WTC11 (cell line): ENCODE data around the gene MEIS2. TPM values are rescaled to one million over a fixed set of nuclear protein-coding genes. Genes with fewer than 3 reads are reported as not detected.

Experiments used
- ATAC-seq: fragments of 200-7000 bp; cut with Tn5 transposase; 2 replicates; pipeline ENCODE4 v1.10.0; 2021; ENCODE audit warnings: mild to moderate bottlenecking, moderate library complexity
- CTCF ChIA-PET: fragments of 300-600 bp; sonication (Branson Sonifier 250); formaldehyde crosslinking; loops from one replicate; lab custom pipeline; 2021; ENCODE audit warnings: antibody characterized with exemption; lab: Charles Lee
- POLR2A ChIA-PET: fragments of 350-600 bp; sonication (Branson Sonifier 250); formaldehyde crosslinking; loops from one replicate; lab custom pipeline; 2021; ENCODE audit warnings: antibody characterized with exemption; lab: Charles Lee
- DNase-seq: peaks from one replicate; pipeline ENCODE4 v3.0.0; 2021; ENCODE audit warnings: low spot score
- H3K27ac Mint-ChIP-seq: 2 replicates; pipeline ENCODE4 v1.8.0; 2021; ENCODE audit warnings: mixed read lengths
- H3K27me3 Mint-ChIP-seq: 2 replicates; pipeline ENCODE4 v1.8.0; 2021; ENCODE audit warnings: low read depth, mild to moderate bottlenecking, moderate library complexity, mixed read lengths
- H3K36me3 Mint-ChIP-seq: 2 replicates; pipeline ENCODE4 v1.8.0; 2021; ENCODE audit warnings: mixed read lengths
- H3K4me1 Mint-ChIP-seq: 2 replicates; pipeline ENCODE4 v1.8.0; 2022; ENCODE audit warnings: mixed read lengths
- H3K4me3 Mint-ChIP-seq: 2 replicates; pipeline ENCODE4 v1.8.0; 2021; ENCODE audit warnings: mild to moderate bottlenecking, moderate library complexity, mixed read lengths
- H3K9me3 Mint-ChIP-seq: 2 replicates; pipeline ENCODE4 v1.8.0; 2021; ENCODE audit warnings: mixed read lengths
- AFF4 ChIP-seq: sonication (generic); formaldehyde crosslinking; IDR thresholded peaks from 2 replicates; pipeline ENCODE4 v1.8.1; 2023; ENCODE audit warnings: mild to moderate bottlenecking, missing genetic modification reagents, borderline replicate concordance
- E2F1 ChIP-seq: sonication (generic); formaldehyde crosslinking; IDR thresholded peaks from 2 replicates; pipeline ENCODE4 v1.8.0; 2022; ENCODE audit warnings: mild to moderate bottlenecking, missing genetic modification reagents
- ELF4 ChIP-seq: sonication (generic); formaldehyde crosslinking; IDR thresholded peaks from 2 replicates; pipeline ENCODE4 v1.8.1; 2022; ENCODE audit warnings: low read depth, mild to moderate bottlenecking, moderate library complexity, missing genetic modification reagents
- ESRRA ChIP-seq: sonication (generic); formaldehyde crosslinking; IDR thresholded peaks from 2 replicates; pipeline ENCODE4 v1.8.1; 2022; ENCODE audit warnings: mild to moderate bottlenecking, missing genetic modification reagents, borderline replicate concordance
- ETV6 ChIP-seq: sonication (generic); formaldehyde crosslinking; IDR thresholded peaks from 2 replicates; pipeline ENCODE4 v1.8.1; 2022; ENCODE audit warnings: mild to moderate bottlenecking, missing genetic modification reagents
- FOXJ3 ChIP-seq: sonication (generic); formaldehyde crosslinking; IDR thresholded peaks from 2 replicates; pipeline ENCODE4 v1.9.0; 2021; ENCODE audit warnings: missing genetic modification reagents, mild to moderate bottlenecking, borderline replicate concordance
- FOXK1 ChIP-seq: sonication (generic); formaldehyde crosslinking; IDR thresholded peaks from 2 replicates; pipeline ENCODE4 v1.8.0; 2022; ENCODE audit warnings: mild to moderate bottlenecking, moderate library complexity, missing genetic modification reagents
- GABPB1 ChIP-seq: sonication (generic); formaldehyde crosslinking; IDR thresholded peaks from 2 replicates; pipeline ENCODE4 v1.8.1; 2023; ENCODE audit warnings: mild to moderate bottlenecking, missing genetic modification reagents
- GTF2I ChIP-seq: fragments of 250-450 bp; sonication (Bioruptor Pico); conservative IDR thresholded peaks from 2 replicates; pipeline ENCODE4 v1.4.0; 2021; ENCODE audit warnings: mild to moderate bottlenecking
- IRF2 ChIP-seq: sonication (generic); formaldehyde crosslinking; IDR thresholded peaks from 2 replicates; pipeline ENCODE4 v1.8.0; 2022; ENCODE audit warnings: low read depth, missing genetic modification reagents, borderline replicate concordance
- JAZF1 ChIP-seq: fragments of 250-450 bp; sonication (Bioruptor Pico); IDR thresholded peaks from 2 replicates; pipeline ENCODE4 v1.9.0; 2021; ENCODE audit warnings: moderate library complexity, mild to moderate bottlenecking, inconsistent platforms
- KAT7 ChIP-seq: sonication (generic); formaldehyde crosslinking; IDR thresholded peaks from 2 replicates; pipeline ENCODE4 v1.8.1; 2023; ENCODE audit warnings: missing genetic modification reagents, mild to moderate bottlenecking, borderline replicate concordance
- NR2C2 ChIP-seq: sonication (generic); formaldehyde crosslinking; IDR thresholded peaks from 2 replicates; pipeline ENCODE4 v1.8.0; 2022; ENCODE audit warnings: mild to moderate bottlenecking, missing genetic modification reagents
- SMAD4 ChIP-seq: sonication (generic); formaldehyde crosslinking; IDR thresholded peaks from 2 replicates; pipeline ENCODE4 v1.8.0; 2022; ENCODE audit warnings: mild to moderate bottlenecking, missing genetic modification reagents
- TEAD1 ChIP-seq: sonication (generic); formaldehyde crosslinking; IDR thresholded peaks from 2 replicates; pipeline ENCODE4 v1.8.0; 2022; ENCODE audit warnings: mild to moderate bottlenecking, missing genetic modification reagents
- TEAD4 ChIP-seq: sonication (generic); formaldehyde crosslinking; IDR thresholded peaks from 2 replicates; pipeline ENCODE4 v1.8.0; 2022; ENCODE audit warnings: mild to moderate bottlenecking, missing genetic modification reagents
- TP53 ChIP-seq: sonication (generic); formaldehyde crosslinking; IDR thresholded peaks from 2 replicates; pipeline ENCODE4 v1.8.1; 2023; ENCODE audit warnings: mild to moderate bottlenecking, missing genetic modification reagents
- ZNF263 ChIP-seq: sonication (generic); formaldehyde crosslinking; IDR thresholded peaks from 2 replicates; pipeline ENCODE4 v1.8.1; 2022; ENCODE audit warnings: low read depth, mild to moderate bottlenecking, moderate library complexity, missing genetic modification reagents
- ZNF416 ChIP-seq: fragments of 250-450 bp; sonication (Bioruptor Pico); IDR thresholded peaks from 2 replicates; pipeline ENCODE4 v1.9.0; 2021; ENCODE audit warnings: mild to moderate bottlenecking, inconsistent platforms
- total RNA-seq: library from RNA; stranded (reverse); gene quantifications from 3 replicates; pipeline ENCODE4 v1.2.3, GENCODE V29; 2021
- TF ChIP-seq, protein P1 (sequence below): sonication (generic); formaldehyde crosslinking; IDR thresholded peaks from 2 replicates; pipeline ENCODE4 v1.8.1; 2023; ENCODE audit warnings: mild to moderate bottlenecking, missing genetic modification reagents, moderate library complexity

Gene MEIS2
- total RNA-seq, 1 experiment from 2014 or later, result 0.57 TPM

DNA sequence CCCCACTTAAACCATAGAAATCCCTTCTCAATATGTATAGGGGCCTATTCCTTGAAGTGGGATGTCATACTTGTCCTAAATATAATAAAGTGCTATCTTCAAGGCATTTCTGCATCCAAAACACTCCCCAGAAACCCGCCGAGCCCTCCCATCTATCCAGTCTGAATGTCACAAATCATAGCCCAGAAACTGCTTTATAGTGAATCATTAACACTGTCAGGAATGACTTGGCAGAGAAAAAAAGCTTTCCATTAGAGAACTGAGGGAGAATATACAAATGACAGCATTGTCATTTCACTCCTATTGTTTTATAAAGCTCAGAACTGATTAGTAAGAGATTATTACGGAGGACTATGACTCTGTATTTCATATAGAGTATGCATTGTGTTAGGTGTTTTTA, 48.4 kb upstream of the MEIS2 start:
- POLR2A ChIA-PET, result no interaction called here
- CTCF ChIA-PET, result interaction anchor here (1.4 kb wide), 1 partner anchor 9 kb away, joined by 3 read pairs; no protein-coding TSS in a partner anchor
- H3K9me3 Mint-ChIP-seq, result peaks cover 27% of the 10 kb centered on the region
- DNase-seq, result no peak
- TF ChIP-seq ESRRA (CRISPR knock-in tag), result no peak
- TF ChIP-seq, protein P1, sequence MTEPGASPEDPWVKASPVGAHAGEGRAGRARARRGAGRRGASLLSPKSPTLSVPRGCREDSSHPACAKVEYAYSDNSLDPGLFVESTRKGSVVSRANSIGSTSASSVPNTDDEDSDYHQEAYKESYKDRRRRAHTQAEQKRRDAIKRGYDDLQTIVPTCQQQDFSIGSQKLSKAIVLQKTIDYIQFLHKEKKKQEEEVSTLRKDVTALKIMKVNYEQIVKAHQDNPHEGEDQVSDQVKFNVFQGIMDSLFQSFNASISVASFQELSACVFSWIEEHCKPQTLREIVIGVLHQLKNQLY (CRISPR knock-in tag), result no peak
- TF ChIP-seq TEAD1 (CRISPR knock-in tag), result no peak
- no peak for TF ChIP-seq KAT7 (CRISPR knock-in tag)
- no peak for TF ChIP-seq AFF4 (CRISPR knock-in tag)
- TF ChIP-seq ZNF263 (CRISPR knock-in tag), result no peak
- no peak for TF ChIP-seq IRF2 (CRISPR knock-in tag)
- TF ChIP-seq SMAD4 (CRISPR knock-in tag), result no peak
- no peak for TF ChIP-seq ZNF416 (CRISPR knock-in tag)
- no peak for TF ChIP-seq FOXK1 (CRISPR knock-in tag)
- TF ChIP-seq GABPB1 (CRISPR knock-in tag), result no peak
- no peak for TF ChIP-seq ETV6 (CRISPR knock-in tag)
- no peak for TF ChIP-seq NR2C2 (CRISPR knock-in tag)
- no peak for TF ChIP-seq TEAD4 (CRISPR knock-in tag)
- TF ChIP-seq JAZF1 (CRISPR knock-in tag), result no peak
- no peak for TF ChIP-seq ELF4 (CRISPR knock-in tag)
- TF ChIP-seq, all 79 proteins: peak for 0
- no peak for ATAC-seq
- Mint-ChIP-seq H3K4me1 (peaks cover 28% of the 10 kb centered on the region), H3K4me3 (no peak overlapping the region), H3K36me3 (no peaks in the 10 kb centered on the region; the same call in 1 of the 2 replicates), H3K27me3 (no peaks in the 10 kb centered on the region), H3K27ac (no peak overlapping the region)

DNA sequence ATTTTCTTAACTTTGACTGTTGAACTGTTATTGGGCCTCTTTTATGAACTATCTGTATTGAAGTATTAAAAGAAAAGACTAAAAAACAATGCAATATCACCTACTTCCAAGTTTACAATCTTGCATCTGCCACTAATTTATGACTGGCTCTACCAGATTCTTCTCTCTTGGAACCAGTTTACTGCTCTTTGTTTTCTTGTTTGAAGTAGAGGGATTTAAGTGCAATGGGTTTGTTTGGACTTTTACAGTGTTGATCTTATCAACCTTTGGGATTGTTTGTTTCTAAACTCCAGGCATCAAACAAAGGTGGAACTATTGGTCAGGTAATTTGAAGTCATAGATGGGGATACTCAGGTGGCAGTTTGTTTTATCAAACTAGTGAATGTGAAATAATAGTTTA, 43.0 kb upstream of the MEIS2 start:
- Mint-ChIP-seq H3K27ac (no peak overlapping the region), H3K27me3 (no peaks in the 10 kb centered on the region), H3K9me3 (no peaks in the 10 kb centered on the region), H3K36me3 (no peaks in the 10 kb centered on the region), H3K4me3 (no peak overlapping the region), H3K4me1 (peaks cover 16% of the 10 kb centered on the region)
- POLR2A ChIA-PET, result no interaction called here
- no peak for DNase-seq
- CTCF ChIA-PET, result no interaction called here
- TF ChIP-seq TP53 (CRISPR knock-in tag) (no peak), GTF2I (no peak), NR2C2 (CRISPR knock-in tag) (no peak), FOXJ3 (CRISPR knock-in tag) (no peak), E2F1 (CRISPR knock-in tag) (no peak), KAT7 (CRISPR knock-in tag) (no peak)
- TF ChIP-seq, all 79 proteins: peak for 0
- no peak for ATAC-seq
